GM18951 (cell line): ENCODE results near the gene STMND1.

Experiments
- POLR2A ChIP-seq: IDR thresholded peaks from 4 replicates; pipeline ENCODE4 v1.6.1; 2011; ENCODE audit warnings: mild to moderate bottlenecking; ENCODE audit not compliant: insufficient read length, insufficient read depth; ENCODE audit errors: extremely low read depth
- in situ Hi-C: fragments of 300-500 bp; cut with MboI; formaldehyde crosslinking; loops from one replicate; pipeline ENCODE4 v1.12.0; 2022; ENCODE audit warnings: low sequenced_read_pairs, mixed read lengths, inconsistent platforms; ENCODE audit not compliant: unreplicated experiment

STMND1 gene

DNA sequence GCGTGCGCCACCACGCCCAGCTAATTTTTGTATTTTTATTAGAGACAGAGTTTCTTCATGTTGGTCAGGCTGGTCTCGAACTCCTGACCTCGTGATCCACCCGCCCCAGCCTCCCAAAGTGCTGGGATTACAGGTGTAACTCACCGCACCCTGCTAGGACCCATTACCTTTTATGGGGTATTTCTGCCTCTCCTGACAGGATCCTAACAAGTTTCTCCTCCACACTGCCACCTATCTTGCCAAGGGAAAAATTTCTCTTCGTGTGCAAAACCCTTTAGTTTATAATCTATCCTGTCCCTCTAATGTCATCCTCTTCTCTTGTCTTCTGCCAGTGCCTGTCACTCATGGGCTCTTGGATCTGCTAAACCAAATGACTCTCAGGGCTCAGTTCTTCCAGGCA lies 1.9 kb downstream of the STMND1 start:
- in situ Hi-C loops: no loop called here
- no peak for TF ChIP-seq POLR2A

- in situ Hi-C loops: no loop called here
- no peak for TF ChIP-seq POLR2A
Measured at GRCh38 chr6:17107863-17108262, 6.0 kb downstream of the STMND1 start.

GRCh38 chr6:17115251-17116116 lies 13.6 kb downstream of the STMND1 start:
- in situ Hi-C loops: no loop called here

DNA sequence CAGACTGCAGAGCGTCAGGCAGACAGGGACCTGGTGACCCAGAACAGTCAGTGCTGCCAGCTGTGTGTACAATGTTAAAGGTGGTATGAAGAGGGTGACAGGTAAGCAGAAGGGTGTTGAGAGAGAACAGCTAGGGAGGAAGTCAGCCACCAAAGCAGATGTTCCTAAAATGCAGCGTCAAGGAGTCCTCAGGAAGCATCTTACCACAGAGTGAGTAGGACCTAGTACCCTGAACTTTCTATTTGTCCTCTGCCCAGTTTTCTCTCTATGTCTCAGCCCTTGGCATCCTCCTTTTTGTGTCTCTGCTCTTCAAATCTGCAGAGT lies 14.2 kb downstream of the STMND1 start:
- in situ Hi-C loops: no loop called here
- TF ChIP-seq POLR2A: no peak

More at GRCh38 chr6:17115251-17116116, 13.6 kb downstream of the STMND1 start:
- no peak for TF ChIP-seq POLR2A

- no peak for TF ChIP-seq POLR2A
- in situ Hi-C loops: no loop called here
Measured at GRCh38 chr6:17120019-17120418, 18.2 kb downstream of the STMND1 start.

GRCh38 chr6:17125407-17125806 lies 23.6 kb downstream of the STMND1 start:
- in situ Hi-C loops: no loop called here
- TF ChIP-seq POLR2A: no peak

DNA sequence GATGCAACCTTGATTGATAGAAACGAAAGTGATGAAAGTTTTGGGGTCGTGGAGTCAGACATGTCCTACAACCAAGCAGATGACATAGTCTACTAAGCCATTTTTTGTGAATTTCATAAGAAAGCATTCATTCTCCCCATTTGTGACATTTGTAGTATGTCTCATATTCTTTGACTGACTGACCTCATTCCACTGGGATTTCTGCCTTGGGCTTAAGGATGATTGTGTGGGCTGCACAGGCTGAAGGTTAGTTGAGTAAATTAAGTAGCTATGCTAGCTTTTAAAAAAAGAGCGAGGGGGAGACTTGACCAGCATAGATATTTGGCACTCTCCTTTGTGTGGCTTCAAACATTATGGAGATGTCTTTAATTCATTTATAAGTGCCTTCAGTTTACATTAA lies 28.9 kb downstream of the STMND1 start:
- TF ChIP-seq POLR2A: no peak
- in situ Hi-C loops: no loop called here

DNA sequence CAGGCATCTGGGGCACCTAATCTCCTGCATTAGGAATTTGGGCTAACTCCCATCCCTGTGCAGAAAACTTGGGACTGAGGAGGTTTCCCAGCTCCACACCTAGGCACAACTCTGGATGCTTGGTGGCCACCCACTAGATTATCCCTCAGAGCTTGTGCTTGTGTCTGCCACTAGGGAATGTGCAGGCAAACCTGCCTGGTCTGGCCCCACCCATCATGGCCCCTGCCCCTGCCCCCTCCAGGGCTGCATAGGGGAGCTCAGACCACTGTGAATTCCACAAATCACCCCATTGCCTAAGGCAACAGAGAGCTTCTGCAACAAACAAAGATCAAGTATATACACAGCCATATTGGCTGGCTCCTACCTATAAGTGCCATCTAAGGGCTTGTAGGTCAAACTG lies 31.1 kb downstream of the STMND1 start:
- no peak for TF ChIP-seq POLR2A
- in situ Hi-C loops: no loop called here

GRCh38 chr6:17138033-17138432 lies 36.2 kb downstream of the STMND1 start:
- TF ChIP-seq POLR2A: no peak
- in situ Hi-C loops: no loop called here

DNA sequence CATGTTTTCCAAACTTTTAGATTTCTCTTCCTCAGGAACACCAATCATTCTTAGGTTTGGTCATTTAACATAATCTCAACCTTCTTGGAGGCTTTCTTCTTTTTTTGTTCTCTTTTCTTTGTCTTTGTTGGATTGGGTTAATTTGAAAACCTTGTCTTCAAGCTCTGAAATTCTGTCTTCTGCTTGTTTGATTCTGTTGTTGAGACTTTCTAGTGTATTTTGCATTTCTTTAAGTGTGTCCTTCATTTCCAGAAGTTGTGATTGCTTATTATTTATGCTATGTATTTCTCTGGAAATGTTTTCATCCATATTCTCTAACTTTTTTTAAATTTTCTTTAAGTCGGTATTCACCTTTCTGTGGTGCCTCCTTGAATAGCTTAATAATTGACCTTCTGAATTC lies 42.2 kb downstream of the STMND1 start:
- in situ Hi-C loops: no loop called here
- no peak for TF ChIP-seq POLR2A

DNA sequence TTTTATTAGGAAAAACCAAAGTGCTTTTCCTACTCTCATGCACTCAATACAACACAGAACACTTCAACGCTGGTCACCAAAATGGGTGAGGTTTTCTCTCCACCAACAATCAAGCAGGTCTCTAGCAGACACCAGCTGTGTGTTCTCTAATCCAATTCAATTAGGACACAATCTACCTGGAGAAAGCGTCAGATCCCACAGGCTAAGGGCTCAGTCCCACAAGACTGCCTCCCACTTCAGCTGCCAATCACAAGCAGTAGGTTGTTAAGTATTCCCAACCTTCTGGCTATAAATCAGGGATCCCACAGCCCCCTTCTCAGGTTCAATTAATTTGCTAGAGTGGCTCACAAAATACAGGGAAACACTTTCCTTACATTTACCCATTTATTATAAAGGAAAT lies 47.7 kb downstream of the STMND1 start:
- in situ Hi-C loops: no loop called here
- TF ChIP-seq POLR2A: no peak

- no peak for TF ChIP-seq POLR2A
- in situ Hi-C loops: loop anchor here (10.0 to 25.0 kb wide), 2 partner anchors 437 to 665 kb away; no protein-coding TSS in a partner anchor
Measured at GRCh38 chr6:17150096-17150495, 48.2 kb downstream of the STMND1 start.

- TF ChIP-seq POLR2A: no peak
- in situ Hi-C loops: loop anchor here (10.0 to 25.0 kb wide), 2 partner anchors 435 to 663 kb away; no protein-coding TSS in a partner anchor
Measured at GRCh38 chr6:17151888-17152287, 50.0 kb downstream of the STMND1 start.

DNA sequence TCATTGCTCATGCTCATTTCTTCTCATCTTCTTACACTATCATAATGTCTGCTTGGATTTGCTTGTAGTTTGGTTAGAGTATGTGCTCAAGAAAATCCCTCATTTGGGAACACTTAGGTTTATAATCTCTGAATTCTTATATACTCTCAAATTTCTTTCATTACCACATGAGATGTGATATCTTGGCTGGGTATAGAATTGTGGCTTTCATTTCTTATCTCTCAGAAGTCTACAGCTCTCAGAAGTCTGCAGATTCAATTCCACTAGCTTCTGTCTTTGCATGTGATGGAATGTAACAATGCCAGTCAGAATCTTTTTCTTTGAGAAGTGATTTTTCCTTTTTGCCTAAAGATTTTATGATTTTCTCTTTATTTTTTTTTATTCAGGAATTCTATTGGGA lies 50.9 kb downstream of the STMND1 start:
- TF ChIP-seq POLR2A: no peak
- in situ Hi-C loops: loop anchor here (10.0 to 25.0 kb wide), 2 partner anchors 435 to 662 kb away; no protein-coding TSS in a partner anchor
